SK-N-SH (cell line): Measurements from ENCODE around the gene UBXN1. TPM values are rescaled to one million over a fixed set of nuclear protein-coding genes. Genes with fewer than 3 reads are reported as not detected.
"Not testable (repeated sequence)": the region's sequence is repeated elsewhere in the genome, so short reads cannot be mapped to it uniquely, and the experiment has no call there.

Source experiments
- CTCF ChIA-PET: fragments of 300-600, 350-600 bp; formaldehyde crosslinking; extraction: SDS; loops from one replicate; lab custom pipeline; 2021; lab: Yijun Ruan, JAX
- POLR2A ChIA-PET: fragments of 350-600 bp; sonication (Branson Sonifier 250); formaldehyde crosslinking; extraction: SDS; loops from one replicate; lab custom pipeline; 2020; ENCODE audit warnings: antibody characterized with exemption, inconsistent platforms; lab: Yijun Ruan, JAX
- DNase-seq: peaks from one replicate; pipeline ENCODE4 v3.0.0; 2012
- H2AFZ ChIP-seq: fragments of 200-600 bp; sonication (generic); 2 replicates; pipeline ENCODE4 v1.8.1; 2016; ENCODE audit warnings: antibody characterized with exemption, mild to moderate bottlenecking, low read depth
- H3F3A ChIP-seq: fragments of 200-600 bp; sonication (generic); replicated peaks from 2 replicates; pipeline ENCODE3; 2016; ENCODE audit warnings: antibody characterized with exemption, mild to moderate bottlenecking; ENCODE audit not compliant: insufficient read depth
- H3K27ac ChIP-seq, 2 experiments: fragments of 200-500 bp in 1 of 2; fragments of 200-600 bp in 1 of 2; sonication (Bioruptor generic) in 1 of 2; sonication (generic), shearing (Covaris generic) in 1 of 2; 2 replicates each; pipeline versions ENCODE4 v1.5.1 to v1.6.1; 2014 to 2016; ENCODE audit warnings: low read depth in 2 of 2, inconsistent platforms in 1 of 2, low read length in 1 of 2, mild to moderate bottlenecking in 1 of 2, mixed read lengths in 1 of 2
- H3K27me3 ChIP-seq: fragments of 200-600 bp; sonication (generic), shearing (Covaris generic); 2 replicates; pipeline ENCODE4 v1.6.1; 2016; ENCODE audit warnings: mixed run types; ENCODE audit not compliant: insufficient read depth
- H3K36me3 ChIP-seq, 2 experiments: fragments of 200-500 bp in 1 of 2; fragments of 200-600 bp in 1 of 2; sonication (Bioruptor generic) in 1 of 2; sonication (generic) in 1 of 2; replicated peaks in 1 of 2; 2 replicates each; pipeline versions ENCODE3 to v1.5.1; 2014 to 2016; ENCODE audit warnings: low read length in 1 of 2, mild to moderate bottlenecking in 1 of 2; ENCODE audit not compliant: insufficient read depth in 2 of 2, control insufficient read depth in 1 of 2
- H3K4me1 ChIP-seq, 2 experiments: fragments of 200-500 bp in 1 of 2; fragments of 200-600 bp in 1 of 2; sonication (Bioruptor generic) in 1 of 2; sonication (generic), shearing (Covaris generic) in 1 of 2; 2 replicates each; pipeline versions ENCODE4 v1.5.1 to v1.6.1; 2014 to 2016; ENCODE audit warnings: low read depth in 1 of 2, low read length in 1 of 2, mixed run types in 1 of 2; ENCODE audit not compliant: insufficient read depth in 2 of 2, control insufficient read depth in 1 of 2
- H3K4me2 ChIP-seq: fragments of 200-600 bp; sonication (generic), shearing (Covaris generic); 2 replicates; pipeline ENCODE4 v1.6.1; 2017; ENCODE audit warnings: mixed run types
- H3K4me3 ChIP-seq, 2 experiments: fragments of 200-500 bp in 1 of 2; fragments of 200-600 bp in 1 of 2; sonication (Bioruptor generic) in 1 of 2; sonication (generic), shearing (Covaris generic) in 1 of 2; 2 replicates each; pipeline versions ENCODE4 v1.5.1 to v1.8.1; 2014 to 2016; ENCODE audit warnings: low read depth in 2 of 2, inconsistent platforms in 1 of 2, low read length in 1 of 2, mild to moderate bottlenecking in 1 of 2, mixed read lengths in 1 of 2, moderate library complexity in 1 of 2
- H3K79me2 ChIP-seq: fragments of 200-600 bp; sonication (generic); 2 replicates; pipeline ENCODE4 v1.8.1; 2017; ENCODE audit warnings: mild to moderate bottlenecking; ENCODE audit not compliant: insufficient read depth
- H3K9ac ChIP-seq: fragments of 200-600 bp; sonication (generic); 2 replicates; pipeline ENCODE4 v1.6.1; 2017; ENCODE audit warnings: mixed run types
- H3K9me2 ChIP-seq: fragments of 200-600 bp; sonication (generic); 2 replicates; pipeline ENCODE4 v1.6.1; 2017; ENCODE audit warnings: mixed run types
- H3K9me3 ChIP-seq: fragments of 200-600 bp; sonication (generic); 2 replicates; pipeline ENCODE4 v1.6.1; 2017; ENCODE audit warnings: mixed run types, mild to moderate bottlenecking, moderate library complexity
- H4K20me1 ChIP-seq: fragments of 200-600 bp; sonication (generic); 2 replicates; pipeline ENCODE4 v1.6.1; 2017; ENCODE audit warnings: mild to moderate bottlenecking, mixed run types; ENCODE audit not compliant: insufficient read depth
- CHD2 ChIP-seq: fragments of 150-350 bp; IDR thresholded peaks from 2 replicates; pipeline ENCODE4 v1.6.1; 2018; ENCODE audit warnings: low read length; ENCODE audit not compliant: partially characterized antibody
- CTCF ChIP-seq: fragments of 200-600 bp; sonication (generic); IDR thresholded peaks from 2 replicates; pipeline ENCODE4 v1.6.1; 2017; ENCODE audit warnings: antibody characterized with exemption, mild to moderate bottlenecking, moderate library complexity
- EP300 ChIP-seq, 2 experiments: IDR thresholded peaks; 2 replicates each; pipeline versions ENCODE4 v1.4.0 to v1.6.1; 2012; ENCODE audit warnings: borderline replicate concordance in 1 of 2, low read depth in 1 of 2, low read length in 1 of 2
- EZH2phosphoT487 ChIP-seq: fragments of 200-600 bp; sonication (generic); IDR thresholded peaks from 2 replicates; pipeline ENCODE4 v1.6.1; 2017; ENCODE audit warnings: low read depth, mixed run types, mild to moderate bottlenecking, antibody characterized with exemption, moderate library complexity, borderline replicate concordance
- FOSL2 ChIP-seq: IDR thresholded peaks from 2 replicates; pipeline ENCODE4 v1.4.0; 2012; ENCODE audit warnings: low read depth, mild to moderate bottlenecking, moderate library complexity, borderline replicate concordance
- FOXJ3 ChIP-seq: sonication (generic); formaldehyde crosslinking; IDR thresholded peaks from 2 replicates; pipeline ENCODE4 v1.5.1; 2020; ENCODE audit warnings: mild to moderate bottlenecking, missing genetic modification reagents
- FOXM1 ChIP-seq: IDR thresholded peaks from 2 replicates; pipeline ENCODE4 v1.4.0; 2012; ENCODE audit warnings: low read depth, mild to moderate bottlenecking
- GATA2 ChIP-seq: sonication (generic); formaldehyde crosslinking; IDR thresholded peaks from 2 replicates; pipeline ENCODE4 v1.5.0; 2020; ENCODE audit warnings: mild to moderate bottlenecking, missing genetic modification reagents
- MXI1 ChIP-seq: IDR thresholded peaks from 2 replicates; pipeline ENCODE4 v1.6.1; 2012; ENCODE audit warnings: mild to moderate bottlenecking, low read depth, low read length, improper control_type of control experiment
- NRF1 ChIP-seq: IDR thresholded peaks from 2 replicates; pipeline ENCODE4 v1.6.1; 2012; ENCODE audit warnings: low read depth, mild to moderate bottlenecking, low read length
- REST ChIP-seq: IDR thresholded peaks from 2 replicates; pipeline ENCODE4 v1.6.1; 2012; ENCODE audit warnings: mild to moderate bottlenecking, low read depth, low read length, moderate library complexity
- RXRA ChIP-seq: IDR thresholded peaks from 2 replicates; pipeline ENCODE4 v1.4.0; 2012; ENCODE audit warnings: low read depth, mild to moderate bottlenecking, borderline replicate concordance
- TAF1 ChIP-seq: IDR thresholded peaks from 2 replicates; pipeline ENCODE4 v1.6.1; 2012; ENCODE audit warnings: low read depth, mild to moderate bottlenecking, low read length, moderate library complexity, borderline replicate concordance
- whole genome bisulfite sequencing: methylation state at CpG from one replicate; pipeline ENCODE4 v1.1.6; 2017; ENCODE audit warnings: low lambda C conversion rate; 5-methylcytosine and 5-hydroxymethylcytosine counted together
- polyA plus RNA-seq, 3 experiments: library from polyadenylated mRNA; depleted of rRNA; stranded (reverse); fragments of >200 nt; gene quantifications; 2 replicates each; pipeline ENCODE4 v1.2.3, GENCODE V29; 2012

UBXN1 gene
- polyA plus RNA-seq, 1 of the 3 experiments (the other 2 are of a cell fraction) = 256 TPM

GRCh38 chr11:62676698-62677097 lies 2.2 kb downstream of the UBXN1 start:
- Histone ChIP-seq H3K4me3 (no peak overlapping the region), H3K4me2 (no peak overlapping the region), H3K9ac (no peak overlapping the region), H4K20me1 (no peaks in the 10 kb centered on the region), H3K9me3 (no peaks in the 10 kb centered on the region), H3K27ac (0 out of 4 replicates have a peak overlapping the region, but pooled peaks of 1 of the 2 experiments have one; percentile 2), H3K4me1 (peaks cover 18 to 24% of the 10 kb centered on the region in 2 experiments; a peak in 3 of 4 replicates), H3K9me2 (no peaks in the 10 kb centered on the region), H3F3A (peaks cover 50% of the 10 kb centered on the region), H3K27me3 (no peaks in the 10 kb centered on the region), H3K36me3 (peaks cover 19 to 26% of the 10 kb centered on the region in 2 experiments), H2AFZ (no peak overlapping the region), H3K79me2 (peaks cover 71% of the 10 kb centered on the region)
- CTCF ChIA-PET = interaction anchor here (0.7 to 1.7 kb wide), 4 partner anchors 18 to 282 kb away, joined by 3 to 7 read pairs (median 4); partner anchors contain the start of gene EML3
- POLR2A ChIA-PET = interaction anchor here (1.2 to 2.6 kb wide), 3 partner anchors 12 to 165 kb away, joined by 3 to 13 read pairs (median 3); partner anchors contain the start of genes C11orf98, CSKMT and HNRNPUL2
- no peak for DNase-seq
- TF ChIP-seq CTCF (no peak), TAF1 (no peak), GATA2 (CRISPR knock-in tag) (no peak), FOXM1 (no peak), MXI1 (no peak), CHD2 (no peak), NRF1 (no peak), FOSL2 (no peak), RXRA (no peak), FOXJ3 (CRISPR knock-in tag) (no peak), REST (no peak), EP300 (IDR thresholded peaks at IDR 0.05; ENCODE audit: borderline replicate concordance in 1 of 2, low read depth in 1 of 2, low read length in 1 of 2) (no peak), EZH2phosphoT487 (no peak)
- 60% methylated on average over 5 of the region's 6 CpGs for WGBS

GRCh38 chr11:62675415-62675814 lies 3.5 kb downstream of the UBXN1 start:
- CTCF ChIA-PET = interaction anchor here (1.3 kb wide), 1 partner anchor 50 kb away, joined by 3 read pairs; no protein-coding TSS in a partner anchor
- not testable (repeated sequence) for H4K20me1 ChIP-seq, H3K4me2 ChIP-seq, DNase-seq, H3K9me3 ChIP-seq, H3K9ac ChIP-seq, H3K4me3 ChIP-seq, H3K27ac ChIP-seq, H3K9me2 ChIP-seq, H2AFZ ChIP-seq, H3K27me3 ChIP-seq
- H3K79me2 ChIP-seq = peaks cover 80% of the 10 kb centered on the region
- POLR2A ChIA-PET = interaction anchor here (2.6 kb wide), 1 partner anchor 10 kb away, joined by 13 read pairs; the partner anchor contains the start of genes C11orf98 and CSKMT
- WGBS = 93% methylated on average over 10 of the region's 10 CpGs
- peaks cover 44% of the 10 kb centered on the region for H3F3A ChIP-seq
- H3K4me1 ChIP-seq = peaks cover 18 to 24% of the 10 kb centered on the region in 2 experiments; a peak in 3 of 4 replicates
- H3K36me3 ChIP-seq = peaks cover 19 to 26% of the 10 kb centered on the region in 2 experiments
